GM12864 (cell line): ENCODE results near the gene TDRD12.

ENCODE experiments used
- DNase-seq: peaks from one replicate; pipeline ENCODE4 v3.0.0-alpha.2; 2011; ENCODE audit warnings: low read depth
- H3K4me3 ChIP-seq: 2 replicates; pipeline ENCODE4 v1.5.1; 2011; ENCODE audit warnings: mild to moderate bottlenecking, low read depth, low read length, control low read depth
- CTCF ChIP-seq: IDR thresholded peaks from 2 replicates; pipeline ENCODE4 v1.5.1; 2011; ENCODE audit warnings: low read depth, mild to moderate bottlenecking, moderate library complexity, low read length, control low read depth, inconsistent platforms; ENCODE audit errors: missing control alignments

The TDRD12 gene

DNA sequence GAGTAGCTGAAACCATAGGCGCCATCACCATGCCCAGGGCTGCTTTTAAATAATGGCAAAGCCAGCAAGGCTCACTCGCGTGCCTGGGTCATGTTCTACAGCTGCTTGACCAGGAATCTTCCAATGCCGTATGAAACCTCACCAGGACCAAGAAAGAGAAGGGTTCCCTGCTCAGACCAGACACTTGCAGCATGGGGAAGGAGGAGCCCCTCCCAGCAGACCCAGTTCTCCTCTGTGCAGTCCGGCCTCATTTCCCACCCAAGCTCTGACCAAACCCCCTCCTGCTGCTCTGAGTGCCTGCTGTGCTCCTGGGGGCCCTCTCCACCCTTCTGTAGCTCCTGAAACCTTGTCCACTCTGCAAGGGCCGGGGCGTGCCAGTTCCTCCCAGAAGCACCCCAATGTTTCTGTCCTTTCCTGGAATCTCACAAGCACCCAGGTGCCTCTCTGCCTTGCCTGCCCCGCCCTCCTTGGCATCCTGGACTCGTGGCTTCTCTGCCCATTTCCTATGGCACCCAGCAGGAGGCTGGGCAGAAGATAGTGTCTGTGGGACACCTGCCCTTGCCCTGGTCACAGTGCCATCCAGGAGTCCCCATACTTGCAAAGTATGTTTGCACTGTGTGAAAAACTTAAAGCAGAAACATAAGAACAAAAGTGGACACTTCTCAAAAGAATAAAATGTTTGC, 156.8 kb downstream of the TDRD12 start:
- TF ChIP-seq CTCF = no peak
- DNase-seq = no peak
- no peak overlapping the region for H3K4me3 ChIP-seq

DNA sequence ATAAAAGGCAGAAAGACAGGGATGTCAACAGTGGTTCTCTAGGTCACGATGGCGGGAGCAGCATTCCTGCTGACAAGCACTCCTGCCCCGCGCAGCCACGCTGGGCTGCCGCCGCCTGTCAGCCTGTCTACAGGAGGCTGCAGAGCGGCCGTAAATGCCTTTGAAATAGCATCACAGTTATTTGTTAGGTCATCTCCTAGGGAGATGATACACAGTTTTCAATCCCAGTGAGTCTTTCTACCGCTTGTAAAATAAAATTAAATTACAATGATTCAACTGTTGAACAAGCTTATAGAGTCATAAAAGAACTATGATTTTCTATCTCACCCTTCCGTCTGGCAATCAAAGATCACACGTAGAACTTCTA, 157.3 kb downstream of the TDRD12 start:
- no peak overlapping the region for H3K4me3 ChIP-seq
- no peak for TF ChIP-seq CTCF
- no peak for DNase-seq
